ENCODE data around the gene TOMM5. TPM values are rescaled to one million over a fixed set of nuclear protein-coding genes. Genes with fewer than 3 reads are reported as not detected.

The TOMM5 gene
- total RNA-seq, 4 donors from 2014 or later = 14.3 to 70.3 (median 63.1) TPM

DNA sequence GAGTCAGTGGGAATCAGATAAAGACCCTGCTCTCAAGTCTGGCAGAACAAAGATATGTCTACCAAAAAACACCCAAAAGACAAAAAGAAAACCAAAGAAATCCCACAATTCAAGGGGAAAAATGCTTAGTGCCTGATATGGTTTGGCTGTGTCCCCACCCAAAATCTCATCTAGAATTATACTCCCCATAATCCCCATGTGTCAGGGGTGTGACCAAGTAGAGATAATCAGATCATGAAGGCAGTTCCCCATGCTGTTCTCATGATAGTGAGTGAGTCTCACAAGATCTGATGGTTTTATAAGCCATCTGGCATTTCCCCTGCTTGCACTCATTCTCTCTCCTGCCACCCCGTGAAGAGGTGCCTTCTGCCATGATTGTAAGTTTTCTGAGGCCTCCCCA lies 29.6 kb downstream of the TOMM5 start:
- DNase-seq = no peak
- no peaks in the 10 kb centered on the region for H3K36me3 ChIP-seq
- H3K9me3 ChIP-seq = peaks cover 0 to 5% of the 10 kb centered on the region in 2 donors
- no peak overlapping the region for H3K27ac ChIP-seq
- WGBS, 2 donors (ENCODE audit: low coverage in 1 of 2) = 92% methylated on average over 1 of the region's 1 CpG; no CpG with 5 or more reads in 1 of the 2 donors
- H3K27me3 ChIP-seq = no peaks in the 10 kb centered on the region
- intact Hi-C loops (cut with DNase I; ENCODE audit: low total_unique reads) (no loop called here), in situ Hi-C loops (cut with MboI; ENCODE audit: low pct_ligation_motif_present in 1 of 4, low pct_unique_long_range_greater_than_20kb in 1 of 4, low sequenced_read_pairs in 3 of 4) (no loop called here)
- no peak overlapping the region for H3K4me3 ChIP-seq
- TF ChIP-seq, protein P1, sequence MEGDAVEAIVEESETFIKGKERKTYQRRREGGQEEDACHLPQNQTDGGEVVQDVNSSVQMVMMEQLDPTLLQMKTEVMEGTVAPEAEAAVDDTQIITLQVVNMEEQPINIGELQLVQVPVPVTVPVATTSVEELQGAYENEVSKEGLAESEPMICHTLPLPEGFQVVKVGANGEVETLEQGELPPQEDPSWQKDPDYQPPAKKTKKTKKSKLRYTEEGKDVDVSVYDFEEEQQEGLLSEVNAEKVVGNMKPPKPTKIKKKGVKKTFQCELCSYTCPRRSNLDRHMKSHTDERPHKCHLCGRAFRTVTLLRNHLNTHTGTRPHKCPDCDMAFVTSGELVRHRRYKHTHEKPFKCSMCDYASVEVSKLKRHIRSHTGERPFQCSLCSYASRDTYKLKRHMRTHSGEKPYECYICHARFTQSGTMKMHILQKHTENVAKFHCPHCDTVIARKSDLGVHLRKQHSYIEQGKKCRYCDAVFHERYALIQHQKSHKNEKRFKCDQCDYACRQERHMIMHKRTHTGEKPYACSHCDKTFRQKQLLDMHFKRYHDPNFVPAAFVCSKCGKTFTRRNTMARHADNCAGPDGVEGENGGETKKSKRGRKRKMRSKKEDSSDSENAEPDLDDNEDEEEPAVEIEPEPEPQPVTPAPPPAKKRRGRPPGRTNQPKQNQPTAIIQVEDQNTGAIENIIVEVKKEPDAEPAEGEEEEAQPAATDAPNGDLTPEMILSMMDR (IDR thresholded peaks at IDR 0.05) = no peak
- no peak for TF ChIP-seq EP300 (IDR thresholded peaks at IDR 0.05; ENCODE audit: low read depth)
- no peak for TF ChIP-seq POLR2AphosphoS5 (IDR thresholded peaks at IDR 0.05)
- TF ChIP-seq POLR2A (IDR thresholded peaks at IDR 0.05) = no peak
- no peaks in the 10 kb centered on the region for H3K4me1 ChIP-seq

DNA sequence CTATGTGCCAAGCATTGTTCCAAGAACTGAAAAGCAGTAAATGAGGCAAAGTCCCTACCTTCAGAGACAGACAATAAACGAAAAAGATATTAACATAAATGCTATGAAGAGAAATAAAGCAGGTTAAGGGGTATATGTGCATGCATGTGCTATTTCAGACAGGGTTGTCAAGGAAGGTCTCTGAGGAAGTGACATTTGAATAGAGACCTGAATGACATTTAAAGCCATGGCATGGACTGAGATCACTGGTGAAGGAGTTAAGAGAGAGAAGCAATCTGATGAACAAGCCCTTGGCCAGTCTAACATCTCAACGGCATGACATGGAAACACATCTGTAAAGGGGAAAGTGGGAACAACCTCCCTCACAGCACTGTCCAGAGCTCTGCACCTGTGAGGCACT lies 30.7 kb downstream of the TOMM5 start:
- Histone ChIP-seq H3K27me3 (no peaks in the 10 kb centered on the region), H3K27ac (no peak overlapping the region), H3K9me3 (peaks cover 0 to 5% of the 10 kb centered on the region in 2 donors), H3K36me3 (no peaks in the 10 kb centered on the region), H3K4me1 (no peaks in the 10 kb centered on the region), H3K4me3 (no peak overlapping the region)
- intact Hi-C loops (cut with DNase I; ENCODE audit: low total_unique reads) = no loop called here
- in situ Hi-C loops (cut with MboI; ENCODE audit: low pct_ligation_motif_present in 1 of 4, low pct_unique_long_range_greater_than_20kb in 1 of 4, low sequenced_read_pairs in 3 of 4) = no loop called here
- WGBS, 2 donors (ENCODE audit: low coverage in 1 of 2) = 69 to 78% methylated on average over 2 of the region's 2 CpGs
- TF ChIP-seq POLR2A (IDR thresholded peaks at IDR 0.05) (no peak), POLR2AphosphoS5 (IDR thresholded peaks at IDR 0.05) (no peak), EP300 (IDR thresholded peaks at IDR 0.05; ENCODE audit: low read depth) (no peak)
- TF ChIP-seq, protein P1 (IDR thresholded peaks at IDR 0.05) = no peak
- DNase-seq = no peak

DNA sequence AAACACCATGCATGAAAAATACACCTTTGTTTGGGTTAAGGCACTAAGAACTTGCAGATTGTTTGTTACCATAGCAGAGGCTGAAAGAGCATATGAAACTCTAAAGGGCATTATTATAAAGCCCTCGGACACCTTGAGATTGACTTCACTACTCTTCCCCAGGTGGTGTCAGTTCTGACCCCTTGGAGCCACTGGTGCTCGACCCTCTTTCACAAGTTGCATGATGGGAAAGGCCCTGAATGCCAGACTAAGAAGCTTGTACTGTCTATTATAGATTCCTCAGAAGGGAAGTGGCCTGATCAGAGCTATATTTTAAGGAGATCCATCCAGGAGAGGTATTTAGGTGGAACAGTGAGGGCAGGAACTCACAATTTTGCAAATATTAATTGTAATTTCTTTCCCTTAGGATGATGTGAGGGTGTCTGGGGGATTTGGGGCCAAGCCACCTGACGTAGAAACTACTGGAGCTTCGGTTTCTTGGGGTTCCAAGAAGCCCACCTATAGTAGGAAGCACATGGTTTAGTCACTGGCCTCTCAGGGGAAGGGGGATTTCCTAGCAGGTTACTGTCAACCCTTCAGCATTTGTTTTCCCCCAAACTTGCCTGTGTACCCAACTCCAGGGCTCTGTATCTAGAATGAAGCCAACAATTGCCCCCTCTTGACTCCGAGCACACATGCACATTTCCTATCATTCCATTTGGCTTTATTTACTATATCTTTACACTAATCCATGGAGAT lies 32.4 kb downstream of the TOMM5 start:
- TF ChIP-seq, protein P1 (IDR thresholded peaks at IDR 0.05) = no peak
- no peak for TF ChIP-seq POLR2A (IDR thresholded peaks at IDR 0.05)
- TF ChIP-seq POLR2AphosphoS5 (IDR thresholded peaks at IDR 0.05) = no peak
- TF ChIP-seq EP300 (IDR thresholded peaks at IDR 0.05; ENCODE audit: low read depth) = no peak
- Histone ChIP-seq H3K27me3 (no peaks in the 10 kb centered on the region), H3K4me3 (no peak overlapping the region), H3K4me1 (no peaks in the 10 kb centered on the region), H3K36me3 (no peaks in the 10 kb centered on the region), H3K9me3 (peaks cover 0 to 5% of the 10 kb centered on the region in 2 donors), H3K27ac (no peak overlapping the region)
- WGBS, 2 donors (ENCODE audit: low coverage in 1 of 2) = 91 to 100% methylated on average over 1 to 5 of the region's 5 CpGs
- intact Hi-C loops (cut with DNase I; ENCODE audit: low total_unique reads) = no loop called here
- in situ Hi-C loops (cut with MboI; ENCODE audit: low pct_ligation_motif_present in 1 of 4, low pct_unique_long_range_greater_than_20kb in 1 of 4, low sequenced_read_pairs in 3 of 4) = no loop called here
- DNase-seq = no peak

DNA sequence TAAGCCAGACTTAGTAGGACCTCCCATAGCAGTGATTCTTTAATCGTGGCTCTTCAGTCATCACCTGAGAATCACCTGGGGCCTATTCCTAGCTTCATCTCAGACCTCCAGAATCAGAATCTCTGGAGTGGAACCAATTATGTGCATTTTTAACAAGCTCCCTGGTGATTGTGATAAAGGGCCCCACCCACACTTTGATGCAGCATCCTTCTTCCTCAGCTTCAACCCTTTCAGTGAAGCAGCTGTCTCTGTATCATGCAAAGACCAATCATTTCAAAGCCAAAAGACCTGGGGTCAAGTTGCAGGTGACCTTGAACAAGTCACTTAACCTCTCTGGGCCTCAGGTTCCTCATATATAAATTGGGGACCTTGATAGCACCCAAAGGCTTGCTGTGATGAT lies 33.3 kb downstream of the TOMM5 start:
- Histone ChIP-seq H3K36me3 (no peaks in the 10 kb centered on the region), H3K9me3 (peaks cover 0 to 3% of the 10 kb centered on the region in 2 donors), H3K27me3 (no peaks in the 10 kb centered on the region), H3K4me3 (no peak overlapping the region), H3K27ac (no peak overlapping the region), H3K4me1 (no peaks in the 10 kb centered on the region)
- WGBS, 2 donors (ENCODE audit: low coverage in 1 of 2) = 82% methylated on average over 1 of the region's 1 CpG; no CpG with 5 or more reads in 1 of the 2 donors
- no peak for TF ChIP-seq POLR2AphosphoS5 (IDR thresholded peaks at IDR 0.05)
- TF ChIP-seq POLR2A (IDR thresholded peaks at IDR 0.05) = no peak
- TF ChIP-seq, protein P1 (IDR thresholded peaks at IDR 0.05) = no peak
- TF ChIP-seq EP300 (IDR thresholded peaks at IDR 0.05; ENCODE audit: low read depth) = no peak
- no peak for DNase-seq
- intact Hi-C loops (cut with DNase I; ENCODE audit: low total_unique reads) = no loop called here
- in situ Hi-C loops (cut with MboI; ENCODE audit: low pct_ligation_motif_present in 1 of 4, low pct_unique_long_range_greater_than_20kb in 1 of 4, low sequenced_read_pairs in 3 of 4) = no loop called here
